Measurements from ENCODE around the gene COQ8A.

Gene COQ8A

DNA sequence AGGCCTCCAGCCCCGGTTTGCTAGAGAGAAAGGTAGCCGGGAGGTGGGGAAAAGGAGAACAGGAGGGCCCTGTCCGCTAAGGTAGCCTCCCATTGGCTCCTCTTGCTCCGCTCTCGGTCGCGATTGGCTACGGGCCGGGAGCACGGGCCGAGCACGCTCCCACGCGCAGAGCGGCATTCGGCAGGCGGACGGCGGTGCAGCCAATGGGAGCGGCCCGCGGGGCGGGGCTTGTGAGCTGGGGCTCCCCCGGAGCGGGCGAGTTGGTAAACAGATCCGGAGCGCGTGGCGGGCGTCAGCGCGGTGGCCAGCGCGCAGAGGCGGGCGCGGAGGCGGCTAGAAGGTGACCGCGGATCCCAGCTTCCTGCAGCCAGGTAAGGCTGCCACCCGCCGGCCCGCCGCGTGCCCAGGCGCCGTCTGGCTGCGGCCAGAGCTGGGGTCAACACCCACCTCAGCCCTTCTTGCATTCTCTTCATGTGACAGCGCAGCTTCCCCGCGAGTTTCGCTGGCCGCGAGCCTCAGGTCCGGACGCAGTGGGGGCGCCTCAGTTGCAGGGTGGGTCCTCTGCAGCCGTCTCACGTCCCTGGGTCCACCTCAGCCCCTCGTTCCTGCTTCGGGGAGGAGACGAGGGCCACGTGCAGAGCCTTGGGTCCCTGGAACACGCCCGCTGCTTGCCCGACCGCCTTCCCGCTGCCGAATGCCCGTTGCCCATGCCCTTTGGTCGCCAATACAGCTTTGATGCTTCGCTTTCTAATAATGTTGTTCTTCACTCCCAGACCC, at the start of gene COQ8A:
TSS of gene COQ8A (plus strand) at position 266 of the 777 bp plus-strand sequence. CDS start 21,092 bp downstream, outside the sequence.
- peak; percentile 99 for DNase-seq

GRCh38 chr1:226890331-226891108, 49.6 kb upstream of the COQ8A start:
- DNase-seq: no peak

- no peak for DNase-seq
Observed at GRCh38 chr1:226891346-226891745, 48.7 kb upstream of the COQ8A start.

DNA sequence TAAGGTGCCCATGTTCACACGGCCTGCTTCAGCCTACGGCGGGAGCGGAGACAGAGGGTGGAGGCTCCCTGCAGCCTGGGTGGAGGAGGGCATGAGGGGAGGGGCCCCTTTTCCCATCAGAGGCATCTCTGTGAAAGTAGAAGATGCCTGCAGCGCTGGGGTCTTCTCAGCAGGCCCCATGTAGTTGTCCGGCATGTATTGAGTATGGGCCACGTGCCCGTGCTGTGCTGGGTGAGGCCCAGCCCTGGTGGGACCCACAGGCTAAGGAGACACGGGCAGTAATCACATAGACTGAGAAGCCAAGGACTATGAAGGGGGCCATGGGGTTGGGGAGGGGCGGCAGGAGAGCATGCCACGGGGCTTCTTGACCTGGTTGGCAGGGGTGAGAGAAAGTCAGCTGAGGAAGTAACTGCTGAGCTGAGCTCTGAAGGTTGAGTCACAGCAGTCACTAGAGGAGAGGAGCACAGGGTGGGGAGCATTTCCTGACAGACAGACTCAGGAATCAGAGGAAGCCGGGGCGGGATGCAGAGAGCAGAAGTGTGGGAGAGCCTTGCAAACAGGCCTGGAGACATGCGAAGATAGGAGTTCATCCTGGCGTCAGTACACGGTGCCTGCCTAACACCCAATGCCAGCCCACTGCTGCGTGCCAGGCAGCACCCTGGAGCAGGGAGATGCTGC, 48.1 kb upstream of the COQ8A start:
- peak; percentile 50 for DNase-seq

GRCh38 chr1:226892524-226892875, 47.6 kb upstream of the COQ8A start:
- no peak for DNase-seq

- DNase-seq: no peak
Observed at GRCh38 chr1:226893936-226894335, 46.2 kb upstream of the COQ8A start.

- DNase-seq: no peak
Observed at GRCh38 chr1:226894826-226895225, 45.3 kb upstream of the COQ8A start.

- DNase-seq: no peak
Observed at GRCh38 chr1:226895644-226896043, 44.5 kb upstream of the COQ8A start.

GRCh38 chr1:226898246-226898645, 41.8 kb upstream of the COQ8A start:
- DNase-seq: no peak

DNA sequence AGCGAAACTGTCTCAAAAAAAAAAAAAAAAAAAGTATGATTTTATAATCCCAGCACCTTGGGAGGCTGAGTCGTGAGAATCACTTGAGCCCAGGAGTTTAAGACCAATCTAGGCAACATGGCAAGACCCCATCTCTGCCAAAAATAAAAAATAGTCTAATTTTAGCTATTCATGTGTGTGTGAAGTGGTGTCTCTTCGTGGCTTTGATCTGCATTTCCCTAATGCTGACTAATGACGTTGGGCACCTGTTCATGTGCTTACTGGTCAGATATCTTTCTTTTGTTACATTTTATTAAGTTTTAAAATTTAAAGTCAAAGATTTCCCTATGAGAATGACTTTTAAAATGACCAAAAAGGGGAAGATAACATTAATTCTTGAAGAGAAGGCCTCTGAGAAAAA, 38.7 kb upstream of the COQ8A start:
- DNase-seq: no peak

DNA sequence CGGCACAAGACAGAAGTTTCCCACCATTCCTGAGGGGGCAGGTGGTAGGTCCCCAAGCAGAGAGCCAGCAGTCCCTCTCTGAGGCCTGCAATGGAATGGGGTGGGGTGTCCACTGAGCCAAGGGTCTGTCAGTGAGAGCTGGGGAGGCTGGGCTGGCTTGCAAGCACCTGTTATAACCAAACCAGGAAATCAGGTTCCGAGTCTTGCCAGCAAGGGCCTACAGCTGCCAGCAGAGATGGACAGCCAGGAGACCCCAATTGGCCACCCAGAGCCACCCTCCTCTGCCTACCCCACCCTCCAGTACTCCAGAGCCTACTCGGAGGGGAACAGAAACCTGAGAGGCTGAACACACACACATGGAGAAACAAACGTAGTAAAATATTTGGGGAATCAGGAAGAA, 37.5 kb upstream of the COQ8A start:
- no peak for DNase-seq

DNA sequence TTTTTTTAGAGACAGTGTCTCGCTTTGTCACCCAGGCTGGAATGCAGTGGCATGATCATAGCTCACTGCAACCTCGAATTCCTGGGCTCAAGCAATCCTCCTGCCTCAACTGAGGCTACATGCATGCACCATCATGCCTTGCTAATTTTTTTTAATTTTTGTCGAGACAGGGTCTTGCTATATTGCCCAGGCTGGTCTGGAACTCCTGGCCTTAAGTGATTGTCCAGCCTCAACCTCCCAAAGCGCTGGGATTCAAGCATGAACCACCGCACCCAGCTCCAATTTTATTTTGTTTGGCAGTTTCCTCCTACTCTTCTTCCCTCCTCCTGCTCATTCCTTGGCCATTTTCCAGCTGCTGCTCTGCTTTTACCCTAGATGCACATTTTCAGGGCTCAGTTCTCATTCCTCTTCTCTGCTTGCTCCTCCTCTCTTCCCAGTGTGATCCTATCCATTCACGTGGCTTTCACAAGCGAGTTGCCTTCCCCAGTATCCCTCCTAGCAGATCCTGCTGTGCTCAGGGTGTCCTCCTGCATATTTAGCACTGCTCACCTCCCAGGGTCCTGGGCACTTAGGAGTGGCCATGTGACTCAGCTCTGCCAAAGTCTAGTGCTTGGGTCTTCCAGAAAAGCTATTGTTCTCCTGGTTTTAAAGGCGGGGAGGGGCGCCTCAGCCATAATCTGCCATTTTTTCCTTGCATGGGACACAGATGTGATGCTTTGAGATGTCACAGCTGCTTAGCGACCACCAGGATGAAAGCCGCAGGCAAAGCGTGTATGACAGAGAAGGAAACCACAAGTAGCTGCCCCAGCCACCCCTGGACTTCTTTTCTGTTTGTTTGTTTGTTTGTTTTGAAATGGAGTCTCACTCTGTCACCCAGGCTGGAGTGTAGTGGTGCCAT, 36.0 kb upstream of the COQ8A start:
- no peak for DNase-seq

DNA sequence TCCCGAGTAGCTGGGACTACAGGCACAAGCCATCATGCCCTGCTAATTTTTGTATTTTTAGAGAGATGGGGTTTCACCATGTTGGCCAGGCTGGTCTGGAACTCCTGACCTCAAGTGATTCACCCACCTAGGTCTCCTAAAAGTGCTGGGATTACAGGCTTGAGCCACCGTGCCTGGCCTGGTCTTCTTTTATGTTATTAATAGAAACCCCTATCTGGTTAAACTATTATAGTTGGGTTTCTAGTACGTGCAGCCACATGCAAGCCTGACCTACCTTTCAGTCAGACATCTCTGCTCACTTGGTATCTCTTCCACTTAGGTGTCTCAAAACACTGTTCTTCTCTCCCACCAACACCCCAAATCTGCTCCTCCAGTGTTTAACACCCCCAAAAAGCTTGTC, 35.3 kb upstream of the COQ8A start:
- no peak for DNase-seq

GRCh38 chr1:226908419-226908818, 31.7 kb upstream of the COQ8A start:
- no peak for DNase-seq

DNA sequence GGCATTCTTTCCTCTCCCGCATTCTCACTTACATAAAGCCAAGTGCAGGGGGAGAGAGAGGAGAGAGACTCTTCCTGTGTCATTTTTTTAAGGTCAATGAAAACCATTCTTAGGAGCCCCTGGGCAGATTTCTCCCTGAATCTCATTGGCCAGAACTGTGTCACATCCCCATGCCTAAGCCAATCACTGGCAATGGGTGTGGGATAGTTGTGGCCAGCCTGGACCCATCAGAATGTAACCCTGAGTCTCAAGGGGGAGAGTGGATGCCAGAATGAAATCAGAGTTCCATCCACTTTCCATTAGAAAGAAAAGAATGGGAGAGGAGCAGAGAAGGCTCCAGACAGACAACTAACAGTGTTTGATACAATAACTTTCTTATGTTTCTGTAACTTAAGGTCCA, 31.2 kb upstream of the COQ8A start:
- DNase-seq: no peak

DNA sequence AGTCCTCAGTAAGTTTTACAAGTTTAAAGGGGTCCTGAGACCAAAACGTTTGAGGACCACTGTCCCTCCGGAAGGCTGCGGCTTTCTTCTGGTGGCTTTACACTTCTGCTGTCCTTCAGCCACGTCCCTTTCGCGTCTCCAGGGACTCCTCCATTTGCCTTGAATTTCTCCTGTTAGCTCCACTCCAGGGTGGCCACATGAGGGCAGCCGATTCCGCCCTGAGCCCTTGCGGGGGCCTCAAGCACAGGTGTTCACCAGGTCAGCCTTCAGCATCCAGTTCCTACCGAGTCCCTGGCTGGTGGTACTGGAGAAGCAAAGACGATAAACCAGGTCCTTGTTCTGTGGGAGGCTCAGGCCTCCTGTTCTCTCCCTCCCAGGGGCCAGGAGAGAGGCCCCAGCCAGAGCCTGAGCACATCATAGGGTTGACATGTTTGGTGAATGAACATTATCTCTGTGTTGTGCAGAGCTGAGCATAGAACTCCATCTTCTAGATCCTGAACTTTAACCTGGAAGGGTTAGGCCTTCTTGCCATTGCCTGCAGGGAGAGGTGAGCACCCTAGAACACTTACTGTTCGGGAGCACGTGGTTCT, 27.4 kb upstream of the COQ8A start:
- DNase-seq: no peak

GRCh38 chr1:226915672-226915995, 24.5 kb upstream of the COQ8A start:
- no peak for DNase-seq

DNA sequence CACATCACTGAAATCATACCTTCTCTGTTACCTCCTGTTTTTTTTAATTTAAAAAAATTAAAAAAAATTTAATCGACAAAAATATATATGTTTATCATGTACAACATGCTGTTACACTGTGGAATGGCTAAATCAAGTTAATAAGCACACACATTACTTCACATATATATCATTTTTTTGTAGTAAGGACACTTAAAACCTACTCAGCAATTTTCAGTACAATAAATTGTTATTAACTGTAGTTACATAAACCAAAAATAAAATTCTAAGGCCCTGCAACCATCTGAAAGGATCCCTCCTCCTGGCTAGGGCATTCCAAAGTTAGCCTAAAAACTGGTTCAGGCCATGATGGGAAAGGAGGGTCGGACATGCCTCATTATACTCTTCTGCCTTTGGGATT, 23.6 kb upstream of the COQ8A start:
- DNase-seq: no peak

DNA sequence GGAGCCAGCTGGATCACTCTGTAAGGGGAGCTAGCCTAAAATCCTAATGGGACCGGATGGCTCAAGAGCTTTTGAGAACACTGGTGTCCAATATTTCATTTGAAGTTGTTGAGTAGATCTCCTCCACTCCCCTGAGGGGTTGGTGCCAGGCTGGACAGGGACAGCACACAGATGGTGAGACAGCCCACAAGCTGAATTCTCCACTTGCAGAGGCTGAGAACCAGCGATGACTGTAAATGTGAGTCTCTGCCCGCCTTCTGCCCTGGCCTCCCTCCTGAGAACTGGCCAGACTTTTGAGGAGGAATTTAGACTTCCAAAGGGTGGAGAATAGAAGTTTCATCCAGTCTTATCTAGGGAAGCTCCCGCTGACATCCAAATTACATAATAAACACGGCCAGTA, 20.5 kb upstream of the COQ8A start:
- no peak for DNase-seq

DNA sequence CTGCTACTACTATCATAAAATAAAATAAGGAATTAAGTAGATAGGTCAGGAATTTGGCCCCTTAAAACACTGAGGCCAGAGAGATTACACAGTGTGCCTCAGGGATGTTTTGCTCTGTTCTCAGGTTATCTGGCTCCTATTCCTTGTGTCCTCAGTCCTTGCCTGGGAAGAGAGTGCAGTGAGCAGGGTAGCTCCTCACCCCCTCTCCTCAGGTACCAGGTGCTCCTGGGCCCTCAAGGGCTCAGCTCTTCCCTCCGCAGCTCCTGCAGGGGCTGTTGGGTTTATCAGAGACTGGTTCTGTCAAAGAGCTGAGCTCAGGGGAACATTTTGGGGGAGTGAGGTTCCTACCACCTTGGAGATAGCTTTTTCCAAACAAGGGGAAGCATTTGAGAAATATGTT, 20.1 kb upstream of the COQ8A start:
- DNase-seq: no peak

DNA sequence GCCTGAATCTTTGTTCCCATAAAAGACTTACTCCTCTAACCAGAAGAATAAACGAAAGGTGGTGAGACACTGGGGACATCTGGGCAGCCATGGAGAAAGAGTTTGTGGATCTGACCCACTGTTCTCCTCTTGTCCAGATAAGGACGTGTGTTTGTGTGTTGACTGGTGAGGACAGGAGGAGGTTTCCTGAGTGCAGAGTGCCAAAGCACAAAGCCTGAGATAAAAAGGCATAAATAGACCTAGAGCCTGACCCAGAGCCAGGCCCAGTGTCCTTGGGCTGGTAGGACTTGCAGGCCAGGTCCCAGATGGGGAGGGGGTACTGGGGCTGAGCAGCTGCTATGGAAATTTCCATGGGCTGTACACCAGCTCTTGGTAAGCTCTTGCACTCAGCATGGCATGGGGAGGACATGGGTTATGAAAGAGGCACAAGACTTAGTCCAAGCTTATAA, 19.6 kb upstream of the COQ8A start:
- no peak for DNase-seq

DNA sequence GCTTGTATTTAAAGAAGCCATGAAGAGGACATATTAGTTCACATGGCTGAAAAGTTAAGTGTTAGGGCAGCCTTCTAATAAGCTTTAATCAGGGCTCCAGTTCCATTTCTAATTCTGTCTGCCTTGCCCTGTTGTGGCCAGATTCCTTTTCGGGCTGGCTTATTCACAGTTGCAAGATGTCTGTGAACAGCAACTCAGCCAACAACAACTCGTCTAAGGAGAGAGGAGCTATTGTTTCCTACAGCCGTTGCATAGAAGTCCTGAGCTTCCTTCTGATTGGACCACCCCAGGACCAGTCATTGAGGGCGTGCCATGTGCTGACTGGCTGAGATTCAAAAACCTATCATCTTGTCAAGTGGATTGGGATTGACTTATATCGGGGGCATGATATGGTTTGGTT, 18.6 kb upstream of the COQ8A start:
- no peak for DNase-seq
